PC-3 (cell line): ENCODE measurements around the gene CASZ1.

Experiments used
- CTCF ChIP-seq: fragments of 300-600 bp; sonication (generic); conservative IDR thresholded peaks from 2 replicates; pipeline ENCODE4 v1.5.1; 2017; ENCODE audit warnings: antibody characterized with exemption, low read depth, mild to moderate bottlenecking, low read length
- EZH2 ChIP-seq: fragments of 300-600 bp; sonication (generic); IDR thresholded peaks from one replicate; pipeline ENCODE4 v1.6.1; 2017; ENCODE audit warnings: antibody characterized with exemption, mild to moderate bottlenecking, low read length; ENCODE audit not compliant: unreplicated experiment

GRCh38 chr1:10648689-10649516 is 147.5 kb downstream of the CASZ1 start:
- TF ChIP-seq CTCF (no peak), EZH2 (no peak)
